Epithelial cell of proximal tubule (primary cell): Measurements from ENCODE around the gene AAGAB. TPM values are rescaled to one million over a fixed set of nuclear protein-coding genes. Genes with fewer than 3 reads are reported as not detected.
"Not testable (repeated sequence)": the region's sequence is repeated elsewhere in the genome, so short reads cannot be mapped to it uniquely, and the experiment has no call there.

ENCODE experiments used
- DNase-seq: peaks from one replicate; pipeline ENCODE4 v3.0.0-alpha.2; 2011; ENCODE audit warnings: low read depth
- H3K4me3 ChIP-seq: 2 replicates; pipeline ENCODE4 v1.5.1; 2011; ENCODE audit warnings: low read depth, mild to moderate bottlenecking, low read length
- total RNA-seq: library from RNA; depleted of rRNA; stranded (reverse); fragments of >200 nt; gene quantifications from 2 replicates; pipeline ENCODE4 v1.2.3, GENCODE V29; 2015
- TF ChIP-seq, protein P1 (sequence below): conservative IDR thresholded peaks from 2 replicates; pipeline ENCODE4 v1.5.1; 2012; ENCODE audit warnings: low read depth, mild to moderate bottlenecking, low read length

AAGAB gene, protein sequence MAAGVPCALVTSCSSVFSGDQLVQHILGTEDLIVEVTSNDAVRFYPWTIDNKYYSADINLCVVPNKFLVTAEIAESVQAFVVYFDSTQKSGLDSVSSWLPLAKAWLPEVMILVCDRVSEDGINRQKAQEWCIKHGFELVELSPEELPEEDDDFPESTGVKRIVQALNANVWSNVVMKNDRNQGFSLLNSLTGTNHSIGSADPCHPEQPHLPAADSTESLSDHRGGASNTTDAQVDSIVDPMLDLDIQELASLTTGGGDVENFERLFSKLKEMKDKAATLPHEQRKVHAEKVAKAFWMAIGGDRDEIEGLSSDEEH
- total RNA-seq, result 33.9 and 41.5 TPM in 2 replicates

DNA sequence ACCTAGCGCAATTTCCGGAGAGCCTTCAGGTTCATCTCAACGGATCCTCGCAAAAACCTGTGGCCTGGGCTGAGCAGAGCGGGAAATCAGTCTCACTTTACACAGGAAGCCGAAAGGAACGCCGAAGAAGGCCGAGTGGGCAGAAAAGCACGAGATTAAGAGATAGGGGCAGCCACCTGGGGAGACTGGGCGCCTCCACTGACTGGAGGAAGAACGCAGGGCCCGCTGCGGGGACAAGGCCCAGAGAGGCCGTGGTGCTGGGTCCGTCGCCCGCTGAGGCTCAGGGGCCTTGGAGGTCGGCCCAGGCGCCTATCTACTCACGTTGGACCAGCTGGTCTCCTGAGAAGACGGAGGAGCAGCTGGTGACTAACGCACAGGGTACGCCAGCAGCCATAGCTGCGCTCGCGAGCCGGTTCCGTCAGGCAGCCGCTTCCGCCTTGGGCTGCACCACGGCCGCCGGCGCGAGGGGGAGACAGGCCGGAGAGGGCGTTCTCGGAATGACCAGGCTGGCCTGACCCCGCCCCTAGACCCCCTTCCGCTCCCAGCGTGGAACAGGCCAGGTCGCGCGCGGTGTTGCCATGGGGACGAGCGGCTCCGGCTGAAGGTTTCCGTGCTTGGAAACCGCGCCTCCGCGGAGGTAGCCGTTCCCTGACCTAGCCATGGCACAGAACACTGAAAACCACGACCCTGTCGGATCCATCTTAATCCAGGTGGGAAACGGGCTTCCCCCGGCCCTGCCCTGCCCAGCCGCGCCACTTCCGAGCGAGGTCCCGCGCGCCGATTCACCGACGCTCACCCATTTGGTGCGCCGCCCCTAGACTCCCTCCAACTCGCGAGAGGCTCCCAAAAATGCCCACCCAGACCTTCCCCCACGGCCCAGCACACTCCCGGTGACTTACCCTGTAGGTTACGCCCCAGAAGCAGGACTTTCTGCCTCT is at the start of gene AAGAB, which contains the start of gene IQCH:
TSS of gene AAGAB (minus strand) at position 424 of the 938 bp plus-strand sequence. CDS start at position 394, 30 bp downstream.
TSS of gene IQCH (plus strand) at position 549 of the 938 bp plus-strand sequence. CDS start at position 660, 111 bp downstream.
- TF ChIP-seq, protein P1, sequence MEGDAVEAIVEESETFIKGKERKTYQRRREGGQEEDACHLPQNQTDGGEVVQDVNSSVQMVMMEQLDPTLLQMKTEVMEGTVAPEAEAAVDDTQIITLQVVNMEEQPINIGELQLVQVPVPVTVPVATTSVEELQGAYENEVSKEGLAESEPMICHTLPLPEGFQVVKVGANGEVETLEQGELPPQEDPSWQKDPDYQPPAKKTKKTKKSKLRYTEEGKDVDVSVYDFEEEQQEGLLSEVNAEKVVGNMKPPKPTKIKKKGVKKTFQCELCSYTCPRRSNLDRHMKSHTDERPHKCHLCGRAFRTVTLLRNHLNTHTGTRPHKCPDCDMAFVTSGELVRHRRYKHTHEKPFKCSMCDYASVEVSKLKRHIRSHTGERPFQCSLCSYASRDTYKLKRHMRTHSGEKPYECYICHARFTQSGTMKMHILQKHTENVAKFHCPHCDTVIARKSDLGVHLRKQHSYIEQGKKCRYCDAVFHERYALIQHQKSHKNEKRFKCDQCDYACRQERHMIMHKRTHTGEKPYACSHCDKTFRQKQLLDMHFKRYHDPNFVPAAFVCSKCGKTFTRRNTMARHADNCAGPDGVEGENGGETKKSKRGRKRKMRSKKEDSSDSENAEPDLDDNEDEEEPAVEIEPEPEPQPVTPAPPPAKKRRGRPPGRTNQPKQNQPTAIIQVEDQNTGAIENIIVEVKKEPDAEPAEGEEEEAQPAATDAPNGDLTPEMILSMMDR, result no peak
- DNase-seq, result peak; percentile 47
- H3K4me3 ChIP-seq, result peak within 1 kb of the TSS; percentile 92

DNA sequence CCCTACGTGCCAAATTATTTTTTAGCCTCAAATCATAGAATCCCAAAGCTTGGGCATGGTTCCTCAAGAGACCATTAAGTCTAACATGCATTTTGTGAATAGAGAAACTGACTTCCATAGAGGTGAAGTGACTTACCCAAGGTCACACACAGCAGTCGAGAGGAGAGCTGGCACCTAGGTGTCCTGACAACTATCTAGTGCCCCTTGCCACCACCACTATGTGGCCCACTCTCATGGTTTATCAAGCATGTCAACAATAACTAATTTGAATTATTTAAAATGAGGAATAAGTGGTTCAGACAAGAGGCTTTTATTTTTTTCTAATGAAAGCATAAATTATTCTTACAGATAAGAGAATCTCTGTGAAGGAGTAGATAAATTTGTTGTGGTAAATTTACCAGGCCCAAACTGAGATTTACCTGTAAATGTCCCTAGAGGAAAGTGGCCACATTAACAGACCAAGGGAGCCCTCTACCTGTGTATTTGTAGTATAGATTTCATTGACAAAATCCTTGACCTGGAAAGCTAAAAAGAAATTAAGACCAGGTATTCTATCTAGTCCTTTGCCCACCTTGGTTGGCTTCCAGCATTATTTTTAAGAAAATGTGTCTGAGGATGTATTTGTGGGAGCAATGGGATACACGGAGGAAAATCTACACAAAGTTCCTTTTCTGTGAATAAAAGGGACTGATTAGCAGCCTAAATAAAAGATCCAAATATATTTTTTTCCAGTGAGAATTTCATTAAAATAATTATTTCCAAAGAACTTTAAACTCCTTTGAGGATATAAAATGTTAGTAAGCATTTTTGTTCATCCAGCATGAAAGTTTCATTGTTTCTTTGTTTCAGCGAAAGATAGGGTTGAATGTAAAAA is 49.3 kb upstream of the AAGAB start:
- DNase-seq, result no peak
- H3K4me3 ChIP-seq, result no peak overlapping the region
- TF ChIP-seq, protein P1, result peak; percentile 66

DNA sequence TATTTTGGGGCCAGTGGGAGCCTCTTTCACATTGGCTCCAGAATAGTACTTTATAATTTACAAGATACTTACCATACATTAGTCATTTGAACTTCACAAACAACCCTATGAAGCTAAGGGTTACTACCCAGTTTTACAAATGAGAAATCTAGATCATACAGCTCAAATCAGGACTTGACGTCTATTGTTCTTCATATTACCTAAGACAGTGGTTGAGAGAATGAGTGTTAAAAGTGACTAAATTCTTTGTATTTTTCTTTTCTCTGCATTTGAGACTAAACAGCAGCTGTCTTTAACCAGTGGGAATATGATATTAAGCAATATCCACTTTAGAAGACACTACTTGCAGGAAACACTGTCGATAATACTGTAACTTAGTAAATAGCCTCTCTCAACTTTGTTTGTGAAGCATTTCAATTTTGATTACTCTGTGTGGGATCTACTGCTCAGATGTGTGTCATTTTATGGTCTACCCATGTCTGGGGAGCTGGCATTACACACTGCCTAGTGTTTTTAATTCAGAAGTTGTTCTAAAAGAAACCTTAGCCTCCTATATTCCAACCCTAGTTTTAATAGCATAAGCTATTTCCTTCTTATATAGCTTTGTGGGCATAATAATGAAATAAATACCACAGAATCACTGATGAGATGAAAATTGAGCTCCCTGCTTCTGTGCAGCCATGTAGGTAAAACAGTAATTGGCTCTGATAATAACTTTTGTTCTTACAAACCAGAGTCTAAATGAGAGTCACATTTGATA is 46.0 kb upstream of the AAGAB start:
- no peak for DNase-seq
- no peak overlapping the region for H3K4me3 ChIP-seq
- TF ChIP-seq, protein P1, result no peak

DNA sequence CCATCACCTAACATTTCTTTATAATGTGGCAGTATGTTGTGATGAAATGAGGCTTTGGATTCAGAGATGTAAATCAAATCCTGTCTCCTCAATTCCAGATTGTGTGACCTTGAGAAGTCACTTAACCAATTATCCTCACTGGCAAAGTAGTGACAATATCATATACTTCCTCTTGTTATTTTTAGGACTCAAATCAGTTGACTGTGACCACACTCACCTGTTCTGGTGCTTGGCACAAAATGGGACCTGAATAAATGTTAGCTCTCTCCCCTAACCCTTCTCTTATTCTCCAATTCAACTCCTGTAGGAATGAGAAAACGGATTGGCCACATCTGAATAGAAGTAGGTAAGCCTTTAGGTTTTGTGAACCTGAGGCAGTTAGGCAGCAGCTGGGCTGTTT is 42.2 kb upstream of the AAGAB start:
- no peak for DNase-seq
- TF ChIP-seq, protein P1, result no peak

DNA sequence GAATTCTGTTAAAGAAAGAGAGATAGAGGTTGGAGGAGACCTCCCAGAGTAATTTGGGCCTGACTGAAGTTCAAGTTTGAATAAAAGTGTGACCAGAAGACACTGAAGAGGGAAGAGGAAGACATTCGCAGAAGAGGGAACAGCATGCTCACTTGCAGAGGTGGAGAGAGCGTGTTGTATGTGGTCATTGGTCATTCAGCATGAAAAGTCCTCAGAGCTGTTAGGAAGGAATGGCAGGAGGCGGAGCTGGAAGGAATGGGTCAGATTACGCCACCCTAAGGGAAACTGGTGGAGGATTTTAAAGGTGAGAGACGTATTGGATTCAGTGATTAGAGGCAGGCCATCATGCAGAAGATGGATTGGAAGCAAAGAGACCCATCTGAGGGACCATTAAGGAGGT is 41.7 kb upstream of the AAGAB start:
- TF ChIP-seq, protein P1, result no peak
- no peak overlapping the region for H3K4me3 ChIP-seq
- no peak for DNase-seq

More for the DNA sequence above, 42.2 kb upstream of the AAGAB start:
- no peak overlapping the region for H3K4me3 ChIP-seq

- DNase-seq, result no peak
- TF ChIP-seq, protein P1, result no peak
- no peak overlapping the region for H3K4me3 ChIP-seq
Measured at GRCh38 chr15:67290319-67290718, 35.9 kb upstream of the AAGAB start.

DNA sequence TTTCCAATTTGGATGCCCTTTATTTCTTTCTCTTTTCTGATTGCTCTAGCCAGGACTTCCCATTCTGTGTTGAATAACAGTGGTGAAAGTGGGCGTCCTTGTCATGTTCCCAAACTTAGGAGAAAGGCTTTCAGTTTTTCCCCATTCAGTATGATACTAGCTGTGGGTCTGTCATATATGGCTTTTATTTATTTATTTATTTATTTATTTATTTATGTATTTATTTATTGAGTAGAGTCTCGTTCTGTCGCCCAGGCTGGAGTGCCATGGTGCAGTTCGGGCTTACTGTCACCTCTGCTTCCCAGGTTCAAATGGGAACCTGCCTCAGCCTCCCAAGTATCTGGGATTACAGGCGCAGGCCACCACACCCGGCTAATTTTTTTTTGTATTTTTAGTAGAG is 31.9 kb upstream of the AAGAB start:
- H3K4me3 ChIP-seq, DNase-seq: not testable (repeated sequence)

GRCh38 chr15:67285625-67286024 is 31.2 kb upstream of the AAGAB start:
- not testable (repeated sequence) for H3K4me3 ChIP-seq, DNase-seq
